ENCODE data around the gene FGR. TPM values are rescaled to one million over a fixed set of nuclear protein-coding genes. Genes with fewer than 3 reads are reported as not detected.
"Not testable (repeated sequence)": the region's sequence is repeated elsewhere in the genome, so short reads cannot be mapped to it uniquely, and the experiment has no call there.

The FGR gene
- total RNA-seq, 1 donor from 2014 or later = not detected

DNA sequence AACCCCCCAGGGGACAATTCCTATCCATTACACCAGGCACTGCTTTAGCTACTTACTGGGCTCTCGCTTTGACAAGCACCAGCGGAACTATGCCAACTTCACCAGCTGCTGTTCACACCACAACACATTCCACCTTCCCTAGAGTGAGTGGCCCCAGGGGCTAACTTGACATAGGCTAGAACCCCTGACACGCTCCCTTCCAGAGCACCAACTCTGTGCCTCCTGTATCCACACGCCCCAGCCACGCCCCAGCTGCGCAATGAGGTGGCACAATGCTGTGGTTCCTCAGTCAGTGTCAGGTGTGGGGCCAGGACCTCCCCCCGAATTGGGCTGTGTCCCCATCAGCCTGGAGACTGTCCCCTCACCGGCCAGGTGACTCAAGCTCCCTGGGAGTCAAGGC is 11.7 kb upstream of the FGR start:
- Mint-ChIP-seq H3K27me3 (ENCODE audit: low read depth) (no peaks in the 10 kb centered on the region), H3K36me3 (ENCODE audit: low read depth) (no peaks in the 10 kb centered on the region), H3K27ac (ENCODE audit: unreplicated experiment) (no peak overlapping the region), H3K4me3 (ENCODE audit: unreplicated experiment) (no peak overlapping the region), H3K4me1 (ENCODE audit: low read depth) (peaks cover 10% of the 10 kb centered on the region), H3K9me3 (ENCODE audit: low read depth) (no peaks in the 10 kb centered on the region)
- TF ChIP-seq, protein P1, sequence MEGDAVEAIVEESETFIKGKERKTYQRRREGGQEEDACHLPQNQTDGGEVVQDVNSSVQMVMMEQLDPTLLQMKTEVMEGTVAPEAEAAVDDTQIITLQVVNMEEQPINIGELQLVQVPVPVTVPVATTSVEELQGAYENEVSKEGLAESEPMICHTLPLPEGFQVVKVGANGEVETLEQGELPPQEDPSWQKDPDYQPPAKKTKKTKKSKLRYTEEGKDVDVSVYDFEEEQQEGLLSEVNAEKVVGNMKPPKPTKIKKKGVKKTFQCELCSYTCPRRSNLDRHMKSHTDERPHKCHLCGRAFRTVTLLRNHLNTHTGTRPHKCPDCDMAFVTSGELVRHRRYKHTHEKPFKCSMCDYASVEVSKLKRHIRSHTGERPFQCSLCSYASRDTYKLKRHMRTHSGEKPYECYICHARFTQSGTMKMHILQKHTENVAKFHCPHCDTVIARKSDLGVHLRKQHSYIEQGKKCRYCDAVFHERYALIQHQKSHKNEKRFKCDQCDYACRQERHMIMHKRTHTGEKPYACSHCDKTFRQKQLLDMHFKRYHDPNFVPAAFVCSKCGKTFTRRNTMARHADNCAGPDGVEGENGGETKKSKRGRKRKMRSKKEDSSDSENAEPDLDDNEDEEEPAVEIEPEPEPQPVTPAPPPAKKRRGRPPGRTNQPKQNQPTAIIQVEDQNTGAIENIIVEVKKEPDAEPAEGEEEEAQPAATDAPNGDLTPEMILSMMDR (IDR thresholded peaks at IDR 0.05) = no peak
- no peak for DNase-seq (ENCODE audit: low spot score)

- no peaks in the 10 kb centered on the region for H3K27me3 Mint-ChIP-seq (ENCODE audit: low read depth)
- H3K4me1 Mint-ChIP-seq (ENCODE audit: low read depth) = peaks cover 1% of the 10 kb centered on the region
- no peak overlapping the region for H3K27ac Mint-ChIP-seq (ENCODE audit: unreplicated experiment)
- DNase-seq (ENCODE audit: low spot score) = no peak
- H3K4me3 Mint-ChIP-seq (ENCODE audit: unreplicated experiment) = no peak overlapping the region
- no peaks in the 10 kb centered on the region for H3K36me3 Mint-ChIP-seq (ENCODE audit: low read depth)
- H3K9me3 Mint-ChIP-seq (ENCODE audit: low read depth) = no peaks in the 10 kb centered on the region
- TF ChIP-seq, protein P1 (IDR thresholded peaks at IDR 0.05) = no peak
These were observed 10.1 kb upstream of the FGR start for GRCh38 chr1:27645071-27645415.

- Mint-ChIP-seq H3K4me1 (ENCODE audit: low read depth) (no peaks in the 10 kb centered on the region), H3K27me3 (ENCODE audit: low read depth) (no peaks in the 10 kb centered on the region), H3K36me3 (ENCODE audit: low read depth) (no peaks in the 10 kb centered on the region), H3K4me3 (ENCODE audit: unreplicated experiment) (no peak overlapping the region), H3K9me3 (ENCODE audit: low read depth) (no peaks in the 10 kb centered on the region), H3K27ac (ENCODE audit: unreplicated experiment) (no peak overlapping the region)
- TF ChIP-seq, protein P1 (IDR thresholded peaks at IDR 0.05) = no peak
- no peak for DNase-seq (ENCODE audit: low spot score)
These were observed 9.5 kb upstream of the FGR start for GRCh38 chr1:27644369-27645070.

DNA sequence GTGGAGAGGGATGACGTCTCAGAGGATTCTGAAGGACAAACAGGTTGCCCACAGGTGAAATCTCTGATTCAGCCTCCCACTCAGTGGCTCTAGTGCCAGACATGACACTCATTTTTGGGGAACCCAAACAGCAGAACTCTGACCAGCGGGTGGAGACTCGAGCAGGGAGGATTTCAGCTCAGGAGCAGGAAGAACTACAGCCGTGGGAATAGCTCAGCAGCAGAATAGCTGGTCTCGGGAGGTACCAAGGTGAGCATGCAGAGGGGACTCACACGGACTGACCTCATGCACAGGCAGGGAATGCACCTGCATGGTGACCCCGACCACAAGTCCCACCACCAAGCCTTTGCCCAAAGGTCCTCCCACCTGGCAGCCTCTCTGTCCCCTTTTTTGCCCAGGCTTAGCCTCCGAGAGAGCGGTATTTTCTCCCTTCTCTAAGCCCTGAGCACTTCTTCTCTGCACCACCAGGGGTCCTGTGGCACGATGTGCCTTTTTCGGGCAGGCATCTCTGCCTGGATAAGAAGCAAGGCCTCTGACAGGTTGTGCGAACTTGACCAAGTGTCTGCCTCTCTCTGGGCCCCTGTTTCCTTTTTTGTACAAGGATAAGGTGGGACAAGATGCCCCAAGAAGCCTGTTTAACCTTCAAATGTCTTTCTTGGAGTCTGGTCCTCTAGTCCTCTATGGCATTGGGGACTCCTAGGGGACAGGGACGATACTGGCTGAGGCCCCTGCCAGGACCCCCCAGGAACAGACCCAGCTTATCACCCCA is 8.8 kb upstream of the FGR start:
- H3K4me1 Mint-ChIP-seq (ENCODE audit: low read depth) = no peaks in the 10 kb centered on the region

GRCh38 chr1:27640514-27640913 is 5.5 kb upstream of the FGR start:
- not testable (repeated sequence) for H3K27me3 Mint-ChIP-seq (ENCODE audit: low read depth); H3K36me3 Mint-ChIP-seq (ENCODE audit: low read depth); DNase-seq (ENCODE audit: low spot score); H3K4me1 Mint-ChIP-seq (ENCODE audit: low read depth); H3K27ac Mint-ChIP-seq (ENCODE audit: unreplicated experiment); H3K9me3 Mint-ChIP-seq (ENCODE audit: low read depth); H3K4me3 Mint-ChIP-seq (ENCODE audit: unreplicated experiment)

More for the DNA sequence above, 8.8 kb upstream of the FGR start:
- H3K36me3 Mint-ChIP-seq (ENCODE audit: low read depth) = no peaks in the 10 kb centered on the region
- H3K27me3 Mint-ChIP-seq (ENCODE audit: low read depth) = no peaks in the 10 kb centered on the region
- TF ChIP-seq, protein P1 (IDR thresholded peaks at IDR 0.05) = peak; percentile 83
- DNase-seq (ENCODE audit: low spot score) = no peak
- no peaks in the 10 kb centered on the region for H3K9me3 Mint-ChIP-seq (ENCODE audit: low read depth)
- H3K4me3 Mint-ChIP-seq (ENCODE audit: unreplicated experiment) = no peak overlapping the region
- no peak overlapping the region for H3K27ac Mint-ChIP-seq (ENCODE audit: unreplicated experiment)

All from chondrocyte (in vitro differentiated cells).